D721Med (cell line): ENCODE measurements around the gene MRPL53.

Source experiments
- DNase-seq: peaks from one replicate; pipeline ENCODE4 v3.0.0; 2011; ENCODE audit warnings: low spot score; ENCODE audit not compliant: insufficient read length
- FAIRE-seq: peaks from 2 replicates; lab custom pipeline; 2011; peaks lifted over from hg19 to GRCh38; lab: Jason Lieb, UNC
- TF ChIP-seq, protein P1 (sequence below): IDR thresholded peaks from 2 replicates; pipeline ENCODE4 v1.5.1; 2012; ENCODE audit warnings: mild to moderate bottlenecking, control low read depth; ENCODE audit not compliant: insufficient read depth; ENCODE audit errors: missing control alignments

Gene MRPL53

GRCh38 chr2:74458938-74459363 is 13.5 kb downstream of the MRPL53 start:
- no peak for DNase-seq
- TF ChIP-seq, protein P1, sequence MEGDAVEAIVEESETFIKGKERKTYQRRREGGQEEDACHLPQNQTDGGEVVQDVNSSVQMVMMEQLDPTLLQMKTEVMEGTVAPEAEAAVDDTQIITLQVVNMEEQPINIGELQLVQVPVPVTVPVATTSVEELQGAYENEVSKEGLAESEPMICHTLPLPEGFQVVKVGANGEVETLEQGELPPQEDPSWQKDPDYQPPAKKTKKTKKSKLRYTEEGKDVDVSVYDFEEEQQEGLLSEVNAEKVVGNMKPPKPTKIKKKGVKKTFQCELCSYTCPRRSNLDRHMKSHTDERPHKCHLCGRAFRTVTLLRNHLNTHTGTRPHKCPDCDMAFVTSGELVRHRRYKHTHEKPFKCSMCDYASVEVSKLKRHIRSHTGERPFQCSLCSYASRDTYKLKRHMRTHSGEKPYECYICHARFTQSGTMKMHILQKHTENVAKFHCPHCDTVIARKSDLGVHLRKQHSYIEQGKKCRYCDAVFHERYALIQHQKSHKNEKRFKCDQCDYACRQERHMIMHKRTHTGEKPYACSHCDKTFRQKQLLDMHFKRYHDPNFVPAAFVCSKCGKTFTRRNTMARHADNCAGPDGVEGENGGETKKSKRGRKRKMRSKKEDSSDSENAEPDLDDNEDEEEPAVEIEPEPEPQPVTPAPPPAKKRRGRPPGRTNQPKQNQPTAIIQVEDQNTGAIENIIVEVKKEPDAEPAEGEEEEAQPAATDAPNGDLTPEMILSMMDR = no peak
- FAIRE-seq = no peak

- FAIRE-seq (peak; percentile 35), DNase-seq (peak; percentile 84)
- TF ChIP-seq, protein P1 = no peak
These were observed 14.1 kb downstream of the MRPL53 start, which contains the start of gene WBP1 for GRCh38 chr2:74458132-74458937. Gene WBP1 (plus strand): TSS chr2:74458438. CDS start chr2:74458603, 165 bp downstream.

- no peak for FAIRE-seq
- TF ChIP-seq, protein P1 = no peak
- no peak for DNase-seq
These were observed 14.8 kb downstream of the MRPL53 start for GRCh38 chr2:74457549-74458131.

- no peak for DNase-seq
- TF ChIP-seq, protein P1 = no peak
- FAIRE-seq = no peak
These were observed 15.3 kb downstream of the MRPL53 start for GRCh38 chr2:74457129-74457548.

DNA sequence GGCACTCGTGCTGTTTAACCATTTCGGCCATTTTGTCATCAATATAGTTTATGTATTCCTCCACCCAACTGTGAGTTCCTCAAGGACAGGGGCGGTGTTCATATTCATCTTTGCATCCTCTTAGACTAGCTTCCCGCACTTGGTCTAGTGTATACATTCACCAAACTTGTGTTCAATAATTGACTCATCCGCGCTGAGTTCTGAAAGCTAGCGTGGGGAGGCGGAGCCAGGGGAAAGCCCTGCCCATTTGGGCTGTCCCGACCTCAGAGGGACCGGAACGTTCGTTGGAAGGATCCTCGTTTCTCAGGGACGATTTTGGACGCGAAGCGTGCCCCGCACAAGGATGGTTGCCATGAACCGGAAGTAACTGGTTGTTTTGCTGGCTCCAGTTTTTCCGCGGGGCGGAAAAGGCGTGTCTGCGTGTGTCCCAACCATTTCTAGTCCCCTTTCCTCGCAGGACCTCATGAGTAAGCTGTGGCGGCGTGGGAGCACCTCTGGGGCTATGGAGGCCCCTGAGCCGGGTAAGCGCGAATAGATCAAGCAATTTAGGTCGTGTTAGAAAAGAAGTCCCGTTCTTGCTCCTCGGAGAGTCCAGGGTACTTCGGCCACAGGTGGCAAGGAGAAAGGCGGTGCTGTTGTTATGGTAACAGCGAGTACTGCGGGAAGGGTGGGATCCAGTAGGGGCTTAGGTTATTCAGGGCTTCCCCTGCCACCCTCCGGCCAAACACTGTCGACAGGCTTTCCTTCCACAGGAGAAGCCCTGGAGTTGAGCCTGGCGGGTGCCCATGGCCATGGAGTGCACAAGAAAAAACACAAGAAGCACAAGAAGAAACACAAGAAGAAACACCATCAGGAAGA is 17.6 kb downstream of the MRPL53 start, which contains the start of gene INO80B:
Gene INO80B (plus strand): TSS at position 434 of the 858 bp plus-strand sequence. CDS start 30 bp downstream, at position 464.
- TF ChIP-seq, protein P1 = no peak
- FAIRE-seq = peak; percentile 64
- no peak for DNase-seq

DNA sequence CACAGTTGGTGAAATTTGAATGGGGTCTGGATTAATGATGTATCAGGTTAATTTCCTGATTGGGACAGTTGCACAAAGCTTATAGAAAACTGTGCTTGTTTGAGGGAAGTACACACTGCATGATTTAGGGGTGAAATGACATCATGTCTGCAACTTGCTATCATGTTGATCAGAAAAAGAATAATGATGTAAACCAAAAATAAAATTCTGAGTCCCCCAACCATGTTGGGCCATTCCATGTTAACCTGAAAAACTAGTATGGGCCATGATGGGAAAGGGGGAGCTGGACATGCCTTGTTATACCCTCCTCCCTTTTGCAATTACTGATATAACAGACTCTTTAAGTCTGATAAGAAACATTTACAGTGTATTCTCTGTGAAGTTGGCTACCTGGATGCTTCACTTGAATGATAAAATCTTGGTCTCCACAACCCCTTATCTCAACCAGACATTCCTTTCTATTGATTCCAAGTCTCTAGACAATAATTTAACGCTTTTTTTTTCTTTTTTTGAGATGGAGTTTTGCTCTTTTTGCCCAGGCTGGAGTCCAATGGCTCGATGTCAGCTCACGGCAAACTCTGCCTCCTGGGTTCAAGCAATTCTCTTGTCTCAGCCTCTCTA is 21.8 kb downstream of the MRPL53 start:
- DNase-seq (no peak), FAIRE-seq (no peak)
- TF ChIP-seq, protein P1 = no peak
